H1 (cell line): ENCODE results near the gene SLC6A17.

Source experiments
- ATF2 ChIP-seq: IDR thresholded peaks from 2 replicates; pipeline ENCODE4 v1.6.1; 2012; ENCODE audit warnings: low read length, inconsistent platforms
- CBX8 ChIP-seq: fragments of 300-800, 300-1000 bp; sonication (generic); IDR thresholded peaks from 2 replicates; pipeline ENCODE4 v1.7.1; 2016; ENCODE audit warnings: low read depth, low read length, borderline replicate concordance
- CHD1 ChIP-seq: IDR thresholded peaks from 2 replicates; pipeline ENCODE4 v1.6.1; 2012; ENCODE audit warnings: low read depth, low read length, improper control_type of control experiment
- KDM1A ChIP-seq: fragments of 200-600, 300-600 bp; sonication (generic); IDR thresholded peaks from 2 replicates; pipeline ENCODE4 v1.7.1; 2016; ENCODE audit warnings: mild to moderate bottlenecking, low read length, borderline replicate concordance
- MAX ChIP-seq: IDR thresholded peaks from 2 replicates; pipeline ENCODE4 v1.6.1; 2012; ENCODE audit warnings: inconsistent platforms
- POLR2A ChIP-seq, 2 experiments: IDR thresholded peaks; 1 replicate in 1 of 2; 2 replicates in 1 of 2; pipeline ENCODE4 v1.6.1; 2011; ENCODE audit warnings: low read depth in 2 of 2, low read length in 2 of 2, mild to moderate bottlenecking in 2 of 2; ENCODE audit errors: control extremely low read depth in 1 of 2
- POLR2AphosphoS5 ChIP-seq: IDR thresholded peaks from 2 replicates; pipeline ENCODE4 v1.6.1; 2011; ENCODE audit warnings: low read depth, low read length
- RFX5 ChIP-seq: IDR thresholded peaks from 2 replicates; pipeline ENCODE4 v1.6.1; 2011; ENCODE audit warnings: low read depth, low read length, improper control_type of control experiment, borderline replicate concordance
- SIN3A ChIP-seq, 2 experiments: IDR thresholded peaks in 1 of 2; conservative IDR thresholded peaks in 1 of 2; 2 replicates each; pipeline ENCODE4 v1.6.1; 2011 to 2012; ENCODE audit warnings: low read length in 2 of 2, improper control_type of control experiment in 1 of 2, low read depth in 1 of 2, mild to moderate bottlenecking in 1 of 2
- TF ChIP-seq, protein P1 (sequence below), 3 experiments: IDR thresholded peaks; 1 replicate in 2 of 3; 2 replicates in 1 of 3; pipeline versions ENCODE4 v1.5.1 to v1.6.1; 2011; ENCODE audit warnings: low read length in 3 of 3, mild to moderate bottlenecking in 3 of 3, inconsistent platforms in 2 of 3, low read depth in 1 of 3, moderate library complexity in 1 of 3; ENCODE audit not compliant: insufficient read depth in 1 of 3; ENCODE audit errors: control extremely low read depth in 1 of 3

DNA sequence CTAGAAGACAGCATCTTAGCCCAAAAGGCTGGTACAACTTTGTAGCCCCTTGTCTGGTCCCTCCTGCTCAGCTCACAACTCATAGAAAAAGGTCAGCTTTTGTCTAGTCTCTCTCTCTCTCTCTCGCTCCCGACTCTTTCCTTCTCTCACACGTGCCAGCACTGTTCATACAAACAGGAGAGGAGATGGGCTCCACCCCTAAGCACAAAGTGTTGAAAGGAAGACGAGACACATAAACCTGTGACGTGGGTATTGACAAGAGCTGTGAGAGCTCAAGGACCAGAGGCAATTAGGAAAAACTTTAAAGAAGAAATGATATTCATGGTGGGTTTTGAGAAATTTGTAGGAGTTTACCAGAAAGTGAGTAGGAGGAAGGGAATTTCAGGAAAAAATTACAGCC lies 36.3 kb downstream of the SLC6A17 start:
- TF ChIP-seq ATF2 (no peak), MAX (no peak), KDM1A (no peak), POLR2AphosphoS5 (no peak), CHD1 (no peak), SIN3A (conservative IDR thresholded peaks at IDR 0.05 in 1 of 2, IDR thresholded peaks at IDR 0.05 in 1 of 2; ENCODE audit: low read depth in 1 of 2, low read length in 2 of 2) (no peak), CBX8 (no peak), RFX5 (no peak), POLR2A (IDR thresholded peaks at IDR 0.05; ENCODE audit: control extremely low read depth in 1 of 2, low read depth in 2 of 2, low read length in 2 of 2) (no peak)
- TF ChIP-seq, protein P1, sequence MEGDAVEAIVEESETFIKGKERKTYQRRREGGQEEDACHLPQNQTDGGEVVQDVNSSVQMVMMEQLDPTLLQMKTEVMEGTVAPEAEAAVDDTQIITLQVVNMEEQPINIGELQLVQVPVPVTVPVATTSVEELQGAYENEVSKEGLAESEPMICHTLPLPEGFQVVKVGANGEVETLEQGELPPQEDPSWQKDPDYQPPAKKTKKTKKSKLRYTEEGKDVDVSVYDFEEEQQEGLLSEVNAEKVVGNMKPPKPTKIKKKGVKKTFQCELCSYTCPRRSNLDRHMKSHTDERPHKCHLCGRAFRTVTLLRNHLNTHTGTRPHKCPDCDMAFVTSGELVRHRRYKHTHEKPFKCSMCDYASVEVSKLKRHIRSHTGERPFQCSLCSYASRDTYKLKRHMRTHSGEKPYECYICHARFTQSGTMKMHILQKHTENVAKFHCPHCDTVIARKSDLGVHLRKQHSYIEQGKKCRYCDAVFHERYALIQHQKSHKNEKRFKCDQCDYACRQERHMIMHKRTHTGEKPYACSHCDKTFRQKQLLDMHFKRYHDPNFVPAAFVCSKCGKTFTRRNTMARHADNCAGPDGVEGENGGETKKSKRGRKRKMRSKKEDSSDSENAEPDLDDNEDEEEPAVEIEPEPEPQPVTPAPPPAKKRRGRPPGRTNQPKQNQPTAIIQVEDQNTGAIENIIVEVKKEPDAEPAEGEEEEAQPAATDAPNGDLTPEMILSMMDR (IDR thresholded peaks at IDR 0.05; ENCODE audit: control extremely low read depth in 1 of 3, insufficient read depth in 1 of 3, low read depth in 1 of 3, low read length in 3 of 3): no peak
